Natural killer cell (primary cell): ENCODE data around the gene ILRUN. TPM values are rescaled to one million over a fixed set of nuclear protein-coding genes. Genes with fewer than 3 reads are reported as not detected.

Experiments used
- ATAC-seq, 3 donors: fragments of 150-1000 bp in 2 of 3; fragments of 200-7000 bp in 1 of 3; cut with Tn5 transposase; 1 replicate in 1 of 3; 2 replicates in 2 of 3; pipeline ENCODE4 v1.10.0; 2021; ENCODE audit warnings: mild to moderate bottlenecking in 2 of 3, moderate library complexity in 2 of 3
- DNase-seq, 2 donors: peaks; one replicate each; pipeline versions ENCODE4 v3.0.0 to v3.0.0-alpha.2; 2013 to 2021; ENCODE audit warnings: mixed read lengths in 1 of 2
- H3K27ac ChIP-seq: one replicate; pipeline ENCODE4 v1.5.1; 2013; ENCODE audit warnings: mild to moderate bottlenecking, low read length
- H3K27me3 ChIP-seq: one replicate; pipeline ENCODE4 v1.6.1; 2013; ENCODE audit warnings: low read length; ENCODE audit not compliant: control insufficient read depth, insufficient read depth
- H3K36me3 ChIP-seq: one replicate; pipeline ENCODE4 v1.6.1; 2013; ENCODE audit warnings: low read length; ENCODE audit not compliant: control insufficient read depth, insufficient read depth
- H3K4me1 ChIP-seq: one replicate; pipeline ENCODE4 v1.6.1; 2013; ENCODE audit warnings: low read length; ENCODE audit not compliant: control insufficient read depth, insufficient read depth
- H3K4me3 ChIP-seq: one replicate; pipeline ENCODE4 v1.5.1; 2013; ENCODE audit warnings: low read length
- H3K9me3 ChIP-seq: one replicate; pipeline ENCODE4 v1.6.1; 2013; ENCODE audit warnings: low read length; ENCODE audit not compliant: control insufficient read depth, insufficient read depth
- H3K27ac Mint-ChIP-seq, 2 donors: one replicate each; pipeline ENCODE4 v1.8.0; 2022; ENCODE audit warnings: mild to moderate bottlenecking in 2 of 2, mixed read lengths in 2 of 2, moderate library complexity in 1 of 2
- H3K27me3 Mint-ChIP-seq, 2 donors: one replicate each; pipeline ENCODE4 v1.8.0; 2022; ENCODE audit warnings: low read depth in 2 of 2, mixed read lengths in 2 of 2
- H3K36me3 Mint-ChIP-seq: one replicate; pipeline ENCODE4 v1.8.0; 2022; ENCODE audit warnings: mixed read lengths
- H3K4me1 Mint-ChIP-seq, 2 donors: one replicate each; pipeline ENCODE4 v1.8.0; 2022; ENCODE audit warnings: mixed read lengths in 2 of 2
- H3K4me3 Mint-ChIP-seq: one replicate; pipeline ENCODE4 v1.8.0; 2022; ENCODE audit warnings: mild to moderate bottlenecking, moderate library complexity, mixed read lengths
- H3K9me3 Mint-ChIP-seq, 2 donors: one replicate each; pipeline ENCODE4 v1.8.0; 2022; ENCODE audit warnings: mixed read lengths in 2 of 2
- WGBS: methylation state at CpG from one replicate; pipeline ENCODE4 v1.1.7; 2013; ENCODE audit warnings: missing lambda C conversion rate; ENCODE audit not compliant: insufficient coverage; 5-methylcytosine and 5-hydroxymethylcytosine counted together
- intact Hi-C: fragments of 100-400 bp; cut with micrococcal nuclease; formaldehyde crosslinking; loops from one replicate; pipeline ENCODE4 v1.14.2; 2022
- total RNA-seq, 4 donors: library from RNA; stranded (reverse); fragments of 120-200 nt in 1 of 4; gene quantifications; one replicate each; pipeline versions ENCODE4 v1.2.3 to v1.2.4, GENCODE V29; 2013 to 2022
- TF ChIP-seq, protein P1 (sequence below): fragments of 200-600 bp; IDR thresholded peaks from one replicate; pipeline ENCODE4 v1.8.0; 2022; ENCODE audit warnings: antibody characterized with exemption

The ILRUN gene
- total RNA-seq, 3 donors from 2014 or later (not counting 1 experiment from before 2014, with no cell fraction given), result 91.2 to 101 (median 92.3) TPM

GRCh38 chr6:34743625-34744293, 47.2 kb upstream of the ILRUN start:
- TF ChIP-seq, protein P1, sequence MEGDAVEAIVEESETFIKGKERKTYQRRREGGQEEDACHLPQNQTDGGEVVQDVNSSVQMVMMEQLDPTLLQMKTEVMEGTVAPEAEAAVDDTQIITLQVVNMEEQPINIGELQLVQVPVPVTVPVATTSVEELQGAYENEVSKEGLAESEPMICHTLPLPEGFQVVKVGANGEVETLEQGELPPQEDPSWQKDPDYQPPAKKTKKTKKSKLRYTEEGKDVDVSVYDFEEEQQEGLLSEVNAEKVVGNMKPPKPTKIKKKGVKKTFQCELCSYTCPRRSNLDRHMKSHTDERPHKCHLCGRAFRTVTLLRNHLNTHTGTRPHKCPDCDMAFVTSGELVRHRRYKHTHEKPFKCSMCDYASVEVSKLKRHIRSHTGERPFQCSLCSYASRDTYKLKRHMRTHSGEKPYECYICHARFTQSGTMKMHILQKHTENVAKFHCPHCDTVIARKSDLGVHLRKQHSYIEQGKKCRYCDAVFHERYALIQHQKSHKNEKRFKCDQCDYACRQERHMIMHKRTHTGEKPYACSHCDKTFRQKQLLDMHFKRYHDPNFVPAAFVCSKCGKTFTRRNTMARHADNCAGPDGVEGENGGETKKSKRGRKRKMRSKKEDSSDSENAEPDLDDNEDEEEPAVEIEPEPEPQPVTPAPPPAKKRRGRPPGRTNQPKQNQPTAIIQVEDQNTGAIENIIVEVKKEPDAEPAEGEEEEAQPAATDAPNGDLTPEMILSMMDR, result no peak
- ATAC-seq, result no peak
- no peaks in the 10 kb centered on the region for H3K36me3 ChIP-seq
- Mint-ChIP-seq H3K4me1 (no peaks in the 10 kb centered on the region), H3K9me3 (no peaks in the 10 kb centered on the region), H3K27ac (no peak overlapping the region), H3K36me3 (no peaks in the 10 kb centered on the region), H3K4me3 (no peak overlapping the region), H3K27me3 (no peaks in the 10 kb centered on the region)
- intact Hi-C loops, result loop anchor here (5.0 kb wide), 1 partner anchor 454 kb away; no protein-coding TSS in a partner anchor
- no peaks in the 10 kb centered on the region for H3K4me1 ChIP-seq
- no peak overlapping the region for H3K4me3 ChIP-seq
- H3K27ac ChIP-seq, result no peak overlapping the region
- H3K27me3 ChIP-seq, result no peaks in the 10 kb centered on the region
- no peak for DNase-seq
- WGBS, result 94% methylated on average over 7 of the region's 7 CpGs
- no peaks in the 10 kb centered on the region for H3K9me3 ChIP-seq

DNA sequence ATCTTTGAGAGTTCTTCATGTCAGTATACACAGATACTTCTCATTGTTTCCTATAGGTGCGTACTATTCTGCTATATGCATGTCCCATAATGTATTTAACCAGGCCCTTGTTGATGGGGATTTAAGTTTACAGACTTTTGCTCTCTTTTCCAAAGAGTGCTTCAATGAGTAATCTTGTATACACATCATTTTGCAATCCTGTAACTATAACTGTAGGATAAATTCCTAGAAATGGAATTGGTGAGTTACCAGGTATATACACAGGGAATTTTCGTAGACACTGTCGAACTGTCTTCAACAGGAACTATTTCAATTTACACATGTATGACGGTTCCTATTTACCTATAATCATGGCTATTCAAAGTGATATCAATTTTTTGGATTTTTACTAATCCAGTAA, 45.5 kb upstream of the ILRUN start:
- no CpG with 5 or more reads among the region's 4 CpGs for WGBS
- no peak overlapping the region for H3K27ac Mint-ChIP-seq
- Histone ChIP-seq H3K4me1 (no peaks in the 10 kb centered on the region), H3K36me3 (no peaks in the 10 kb centered on the region), H3K27ac (no peak overlapping the region), H3K9me3 (no peaks in the 10 kb centered on the region), H3K4me3 (no peak overlapping the region), H3K27me3 (no peaks in the 10 kb centered on the region)
- DNase-seq (no peak), ATAC-seq (no peak)
- H3K4me1 Mint-ChIP-seq, result no peaks in the 10 kb centered on the region
- TF ChIP-seq, protein P1, result no peak
- no peaks in the 10 kb centered on the region for H3K27me3 Mint-ChIP-seq
- intact Hi-C loops, result loop anchor here (5.0 kb wide), 1 partner anchor 455 kb away; no protein-coding TSS in a partner anchor
- H3K4me3 Mint-ChIP-seq, result no peak overlapping the region
- H3K36me3 Mint-ChIP-seq, result no peaks in the 10 kb centered on the region
- H3K9me3 Mint-ChIP-seq, result no peaks in the 10 kb centered on the region

DNA sequence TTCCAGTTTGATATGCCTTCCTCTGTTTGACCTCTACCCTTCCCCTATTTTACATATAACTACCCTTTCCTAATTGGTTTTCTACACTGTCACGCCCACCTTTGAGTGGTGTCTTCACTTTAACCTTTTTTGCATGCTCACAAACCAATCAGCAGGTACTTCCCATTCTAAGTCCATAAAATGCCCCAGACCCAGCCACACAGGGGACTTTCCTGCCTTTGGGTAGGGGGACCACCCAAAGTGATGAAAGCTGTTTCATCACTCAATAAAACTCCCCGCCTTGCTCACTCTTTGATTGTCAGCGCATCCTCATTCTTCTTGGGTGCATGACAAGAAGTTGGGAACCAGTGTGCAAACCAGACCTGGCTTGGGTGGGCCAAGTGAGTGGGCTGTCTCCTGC, 40.3 kb upstream of the ILRUN start:
- Histone ChIP-seq H3K27me3 (no peaks in the 10 kb centered on the region), H3K36me3 (no peaks in the 10 kb centered on the region), H3K4me1 (no peaks in the 10 kb centered on the region), H3K4me3 (no peak overlapping the region), H3K27ac (no peak overlapping the region), H3K9me3 (no peaks in the 10 kb centered on the region)
- TF ChIP-seq, protein P1, result no peak
- Mint-ChIP-seq H3K4me3 (no peak overlapping the region), H3K9me3 (no peaks in the 10 kb centered on the region), H3K4me1 (no peaks in the 10 kb centered on the region), H3K36me3 (no peaks in the 10 kb centered on the region), H3K27ac (no peak overlapping the region), H3K27me3 (no peaks in the 10 kb centered on the region)
- ATAC-seq (no peak), DNase-seq (no peak)
- intact Hi-C loops, result no loop called here
- WGBS, result 90% methylated on average over 3 of the region's 3 CpGs
